Immature natural killer cell (primary cell): ENCODE data around the gene PRODH. TPM values are rescaled to one million over a fixed set of nuclear protein-coding genes. Genes with fewer than 3 reads are reported as not detected.
"Not testable (repeated sequence)": the region's sequence is repeated elsewhere in the genome, so short reads cannot be mapped to it uniquely, and the experiment has no call there.

ENCODE experiments used
- DNase-seq, 3 donors: peaks; one replicate each; pipeline ENCODE4 v3.0.0; 2022; ENCODE audit warnings: mixed read lengths in 1 of 3
- H3K27ac Mint-ChIP-seq, 6 donors: one replicate each; pipeline ENCODE4 v1.8.0; 2020; ENCODE audit warnings: mixed read lengths in 6 of 6, mild to moderate bottlenecking in 5 of 6, inconsistent platforms in 4 of 6, moderate library complexity in 3 of 6
- H3K27me3 Mint-ChIP-seq, 3 donors: one replicate each; pipeline ENCODE4 v1.8.0; 2020 to 2021; ENCODE audit warnings: low read depth in 3 of 3, mild to moderate bottlenecking in 3 of 3, mixed read lengths in 3 of 3, moderate library complexity in 3 of 3, inconsistent platforms in 1 of 3
- H3K36me3 Mint-ChIP-seq, 3 donors: one replicate each; pipeline ENCODE4 v1.8.0; 2020; ENCODE audit warnings: mixed read lengths in 3 of 3, inconsistent platforms in 2 of 3, mild to moderate bottlenecking in 2 of 3
- H3K4me1 Mint-ChIP-seq, 2 donors: one replicate each; pipeline ENCODE4 v1.8.0; 2020; ENCODE audit warnings: inconsistent platforms in 2 of 2, mild to moderate bottlenecking in 2 of 2, mixed read lengths in 2 of 2, moderate library complexity in 1 of 2
- H3K4me3 Mint-ChIP-seq, 5 donors: one replicate each; pipeline ENCODE4 v1.8.0; 2020; ENCODE audit warnings: mild to moderate bottlenecking in 5 of 5, mixed read lengths in 5 of 5, inconsistent platforms in 3 of 5, moderate library complexity in 3 of 5
- H3K9me3 Mint-ChIP-seq, 6 donors: one replicate each; pipeline ENCODE4 v1.8.0; 2020; ENCODE audit warnings: mild to moderate bottlenecking in 6 of 6, mixed read lengths in 6 of 6, inconsistent platforms in 4 of 6, moderate library complexity in 3 of 6
- polyA plus RNA-seq, 3 donors: library from polyadenylated mRNA; unstranded; fragments of 300-500 nt; fragmentation: Illumina TruSeq; gene quantifications; one replicate each; pipeline ENCODE4 v1.2.3, GENCODE V29; 2021

Gene PRODH
- polyA plus RNA-seq, 3 donors from 2014 or later, result not detected

GRCh38 chr22:18953128-18953527, 17.0 kb upstream of the PRODH start:
- not testable (repeated sequence) for H3K9me3 Mint-ChIP-seq, H3K4me3 Mint-ChIP-seq, H3K4me1 Mint-ChIP-seq, H3K27ac Mint-ChIP-seq, DNase-seq, H3K27me3 Mint-ChIP-seq, H3K36me3 Mint-ChIP-seq

- Mint-ChIP-seq H3K27ac (no peak overlapping the region), H3K27me3 (peaks cover 0 to 6% (median 5%) of the 10 kb centered on the region in 3 donors), H3K4me3 (no peak overlapping the region), H3K4me1 (no peaks in the 10 kb centered on the region), H3K9me3 (no peaks in the 10 kb centered on the region), H3K36me3 (no peaks in the 10 kb centered on the region)
- no peak for DNase-seq
These were observed 15.9 kb upstream of the PRODH start for GRCh38 chr22:18952022-18952421.

GRCh38 chr22:18950141-18950540, 14.0 kb upstream of the PRODH start:
- no peak for DNase-seq
- Mint-ChIP-seq H3K27ac (no peak overlapping the region), H3K4me3 (no peak overlapping the region), H3K9me3 (no peaks in the 10 kb centered on the region), H3K4me1 (no peaks in the 10 kb centered on the region), H3K36me3 (no peaks in the 10 kb centered on the region), H3K27me3 (peaks cover 0 to 6% (median 5%) of the 10 kb centered on the region in 3 donors)

- H3K27me3 Mint-ChIP-seq, result peaks cover 0 to 6% (median 5%) of the 10 kb centered on the region in 3 donors
- no peak for DNase-seq
- H3K9me3 Mint-ChIP-seq, result no peaks in the 10 kb centered on the region
- H3K36me3 Mint-ChIP-seq, result no peaks in the 10 kb centered on the region
- H3K4me1 Mint-ChIP-seq, result no peaks in the 10 kb centered on the region
- H3K4me3 Mint-ChIP-seq, result no peak overlapping the region
- H3K27ac Mint-ChIP-seq, result no peak overlapping the region
These were observed 11.8 kb upstream of the PRODH start for GRCh38 chr22:18947905-18948304.

- not testable (repeated sequence) for H3K9me3 Mint-ChIP-seq, H3K27ac Mint-ChIP-seq, DNase-seq, H3K27me3 Mint-ChIP-seq, H3K36me3 Mint-ChIP-seq, H3K4me1 Mint-ChIP-seq, H3K4me3 Mint-ChIP-seq
These were observed 11.0 kb upstream of the PRODH start for GRCh38 chr22:18947105-18947504.

GRCh38 chr22:18938691-18939090, 2.6 kb upstream of the PRODH start:
- not testable (repeated sequence) for H3K36me3 Mint-ChIP-seq, H3K27me3 Mint-ChIP-seq, H3K27ac Mint-ChIP-seq, H3K4me3 Mint-ChIP-seq, H3K4me1 Mint-ChIP-seq, H3K9me3 Mint-ChIP-seq, DNase-seq

GRCh38 chr22:18934688-18935087, 1.4 kb downstream of the PRODH start:
- H3K9me3 Mint-ChIP-seq, H3K4me3 Mint-ChIP-seq, H3K4me1 Mint-ChIP-seq, H3K36me3 Mint-ChIP-seq, DNase-seq, H3K27ac Mint-ChIP-seq, H3K27me3 Mint-ChIP-seq: not testable (repeated sequence)

GRCh38 chr22:18933914-18934313, 2.2 kb downstream of the PRODH start:
- no peaks in the 10 kb centered on the region for H3K4me1 Mint-ChIP-seq

GRCh38 chr22:18931905-18932652, 4.0 kb downstream of the PRODH start:
- no peaks in the 10 kb centered on the region for H3K36me3 Mint-ChIP-seq
- H3K4me1 Mint-ChIP-seq, result no peaks in the 10 kb centered on the region
- no peak for DNase-seq
- no peaks in the 10 kb centered on the region for H3K9me3 Mint-ChIP-seq
- H3K4me3 Mint-ChIP-seq, result no peak overlapping the region
- H3K27me3 Mint-ChIP-seq, result no peaks in the 10 kb centered on the region
- H3K27ac Mint-ChIP-seq, result no peak overlapping the region

More at GRCh38 chr22:18933914-18934313, 2.2 kb downstream of the PRODH start:
- no peak overlapping the region for H3K4me3 Mint-ChIP-seq
- no peaks in the 10 kb centered on the region for H3K36me3 Mint-ChIP-seq
- no peak for DNase-seq
- no peaks in the 10 kb centered on the region for H3K27me3 Mint-ChIP-seq
- no peak overlapping the region for H3K27ac Mint-ChIP-seq
- no peaks in the 10 kb centered on the region for H3K9me3 Mint-ChIP-seq

GRCh38 chr22:18929459-18929858, 6.6 kb downstream of the PRODH start:
- Mint-ChIP-seq H3K9me3 (no peaks in the 10 kb centered on the region), H3K36me3 (no peaks in the 10 kb centered on the region), H3K4me1 (no peaks in the 10 kb centered on the region), H3K4me3 (no peak overlapping the region), H3K27me3 (no peaks in the 10 kb centered on the region), H3K27ac (no peak overlapping the region)
- DNase-seq, result no peak

- Mint-ChIP-seq H3K36me3 (no peaks in the 10 kb centered on the region), H3K27ac (no peak overlapping the region), H3K27me3 (no peaks in the 10 kb centered on the region), H3K9me3 (no peaks in the 10 kb centered on the region), H3K4me1 (no peaks in the 10 kb centered on the region), H3K4me3 (no peak overlapping the region)
- no peak for DNase-seq
These were observed 8.5 kb downstream of the PRODH start for GRCh38 chr22:18927573-18927972.

- no peak overlapping the region for H3K4me3 Mint-ChIP-seq
- H3K27ac Mint-ChIP-seq, result no peak overlapping the region
- H3K9me3 Mint-ChIP-seq, result no peaks in the 10 kb centered on the region
- no peaks in the 10 kb centered on the region for H3K4me1 Mint-ChIP-seq
- no peaks in the 10 kb centered on the region for H3K27me3 Mint-ChIP-seq
- no peaks in the 10 kb centered on the region for H3K36me3 Mint-ChIP-seq
- no peak for DNase-seq
These were observed 9.1 kb downstream of the PRODH start for GRCh38 chr22:18927020-18927419.

- DNase-seq, result no peak
- H3K9me3 Mint-ChIP-seq, result no peaks in the 10 kb centered on the region
- H3K4me3 Mint-ChIP-seq, result no peak overlapping the region
- no peaks in the 10 kb centered on the region for H3K27me3 Mint-ChIP-seq
- H3K4me1 Mint-ChIP-seq, result no peaks in the 10 kb centered on the region
- no peaks in the 10 kb centered on the region for H3K36me3 Mint-ChIP-seq
- H3K27ac Mint-ChIP-seq, result no peak overlapping the region
These were observed 10.6 kb downstream of the PRODH start for GRCh38 chr22:18925368-18926064.

GRCh38 chr22:18920257-18920902, 15.7 kb downstream of the PRODH start:
- not testable (repeated sequence) for H3K4me3 Mint-ChIP-seq, H3K9me3 Mint-ChIP-seq, H3K27ac Mint-ChIP-seq, DNase-seq, H3K36me3 Mint-ChIP-seq, H3K4me1 Mint-ChIP-seq, H3K27me3 Mint-ChIP-seq
